ENCODE measurements around the gene NKPD1. TPM values are rescaled to one million over a fixed set of nuclear protein-coding genes. Genes with fewer than 3 reads are reported as not detected.

NKPD1 gene
- polyA plus RNA-seq, 1 donor (not counting 4 experiments of a cell fraction or from before 2014, with no cell fraction given), result 0.37 TPM

GRCh38 chr19:45114116-45114515 is 46.7 kb downstream of the NKPD1 start:
- dilution Hi-C loops (cut with MboI; ENCODE audit: extremely low pct_ligation_motif_present, low sequenced_read_pairs), result no loop called here
- no peak overlapping the region for H3K9ac ChIP-seq (ENCODE audit: control insufficient read depth, extremely low read depth, insufficient read depth, low read length)
- peaks cover 23% of the 10 kb centered on the region for H4K20me1 ChIP-seq (ENCODE audit: control insufficient read depth, extremely low read depth, insufficient read depth, low read length)
- H3K4me2 ChIP-seq (ENCODE audit: control insufficient read depth, extremely low read depth, insufficient read depth, low read depth, low read length), result no peak overlapping the region
- peaks cover 2% of the 10 kb centered on the region in 2 experiments for H3K36me3 ChIP-seq (ENCODE audit: control insufficient read depth in 2 of 2, extremely low read depth in 1 of 2, insufficient read depth in 2 of 2, low read length in 2 of 2)
- H3K27ac ChIP-seq (ENCODE audit: control insufficient read depth, insufficient read depth, low read length), result no peak overlapping the region
- H3K9me1 ChIP-seq (ENCODE audit: control insufficient read depth, extremely low read depth, insufficient read depth, low read length), result peaks cover 7% of the 10 kb centered on the region
- H3K4me1 ChIP-seq (ENCODE audit: control insufficient read depth, extremely low read depth, insufficient read depth, low read length), result no peaks in the 10 kb centered on the region
- H3K4me3 ChIP-seq (ENCODE audit: control insufficient read depth in 2 of 3, extremely low read depth in 1 of 3, insufficient read depth in 2 of 3, low read depth in 1 of 3, low read length in 3 of 3), result no peak overlapping the region
- no peaks in the 10 kb centered on the region for H3K9me3 ChIP-seq (ENCODE audit: control insufficient read depth, low read depth, low read length)
- no peak overlapping the region for H2AFZ ChIP-seq (ENCODE audit: control insufficient read depth, low read length)
- DNase-seq (ENCODE audit: low read depth, low spot score), result no peak
- no peaks in the 10 kb centered on the region for H3K27me3 ChIP-seq (ENCODE audit: control insufficient read depth, extremely low read depth, insufficient read depth, low read length)
- no peak for TF ChIP-seq EZH2 (IDR thresholded peaks at IDR 0.05; ENCODE audit: low read length)
- no peak for TF ChIP-seq CTCF (optimal IDR thresholded peaks at IDR 0.05 in 1 of 3, IDR thresholded peaks at IDR 0.05 in 1 of 3, conservative IDR thresholded peaks at IDR 0.05 in 1 of 3; ENCODE audit: extremely low read depth in 1 of 3, insufficient read depth in 2 of 3, low read length in 3 of 3)
- FAIRE-seq, result no peak
- peaks cover 64% of the 10 kb centered on the region for H3K79me2 ChIP-seq (ENCODE audit: control insufficient read depth, insufficient read depth, low read length)

GRCh38 chr19:45113628-45114027 is 47.2 kb downstream of the NKPD1 start:
- FAIRE-seq, result no peak
- H3K4me1 ChIP-seq (ENCODE audit: control insufficient read depth, extremely low read depth, insufficient read depth, low read length), result no peaks in the 10 kb centered on the region
- peaks cover 2% of the 10 kb centered on the region in 2 experiments for H3K36me3 ChIP-seq (ENCODE audit: control insufficient read depth in 2 of 2, extremely low read depth in 1 of 2, insufficient read depth in 2 of 2, low read length in 2 of 2)
- H3K9ac ChIP-seq (ENCODE audit: control insufficient read depth, extremely low read depth, insufficient read depth, low read length), result no peak overlapping the region
- H3K9me3 ChIP-seq (ENCODE audit: control insufficient read depth, low read depth, low read length), result no peaks in the 10 kb centered on the region
- H2AFZ ChIP-seq (ENCODE audit: control insufficient read depth, low read length), result no peak overlapping the region
- DNase-seq (ENCODE audit: low read depth, low spot score), result no peak
- H3K79me2 ChIP-seq (ENCODE audit: control insufficient read depth, insufficient read depth, low read length), result peaks cover 65% of the 10 kb centered on the region
- no peak overlapping the region for H3K27ac ChIP-seq (ENCODE audit: control insufficient read depth, insufficient read depth, low read length)
- no peak for TF ChIP-seq CTCF (optimal IDR thresholded peaks at IDR 0.05 in 1 of 3, IDR thresholded peaks at IDR 0.05 in 1 of 3, conservative IDR thresholded peaks at IDR 0.05 in 1 of 3; ENCODE audit: extremely low read depth in 1 of 3, insufficient read depth in 2 of 3, low read length in 3 of 3)
- TF ChIP-seq EZH2 (IDR thresholded peaks at IDR 0.05; ENCODE audit: low read length), result no peak
- no peak overlapping the region for H3K4me3 ChIP-seq (ENCODE audit: control insufficient read depth in 2 of 3, extremely low read depth in 1 of 3, insufficient read depth in 2 of 3, low read depth in 1 of 3, low read length in 3 of 3)
- no peak overlapping the region for H3K4me2 ChIP-seq (ENCODE audit: control insufficient read depth, extremely low read depth, insufficient read depth, low read depth, low read length)
- H3K9me1 ChIP-seq (ENCODE audit: control insufficient read depth, extremely low read depth, insufficient read depth, low read length), result peaks cover 7% of the 10 kb centered on the region
- peaks cover 23% of the 10 kb centered on the region for H4K20me1 ChIP-seq (ENCODE audit: control insufficient read depth, extremely low read depth, insufficient read depth, low read length)
- dilution Hi-C loops (cut with MboI; ENCODE audit: extremely low pct_ligation_motif_present, low sequenced_read_pairs), result no loop called here
- H3K27me3 ChIP-seq (ENCODE audit: control insufficient read depth, extremely low read depth, insufficient read depth, low read length), result no peaks in the 10 kb centered on the region

Data from keratinocyte (primary cell).